ENCODE measurements around the gene SORCS2. TPM values are rescaled to one million over a fixed set of nuclear protein-coding genes. Genes with fewer than 3 reads are reported as not detected.

Gene SORCS2
- polyA plus RNA-seq, 1 donor from 2014 or later = 1.0 TPM

DNA sequence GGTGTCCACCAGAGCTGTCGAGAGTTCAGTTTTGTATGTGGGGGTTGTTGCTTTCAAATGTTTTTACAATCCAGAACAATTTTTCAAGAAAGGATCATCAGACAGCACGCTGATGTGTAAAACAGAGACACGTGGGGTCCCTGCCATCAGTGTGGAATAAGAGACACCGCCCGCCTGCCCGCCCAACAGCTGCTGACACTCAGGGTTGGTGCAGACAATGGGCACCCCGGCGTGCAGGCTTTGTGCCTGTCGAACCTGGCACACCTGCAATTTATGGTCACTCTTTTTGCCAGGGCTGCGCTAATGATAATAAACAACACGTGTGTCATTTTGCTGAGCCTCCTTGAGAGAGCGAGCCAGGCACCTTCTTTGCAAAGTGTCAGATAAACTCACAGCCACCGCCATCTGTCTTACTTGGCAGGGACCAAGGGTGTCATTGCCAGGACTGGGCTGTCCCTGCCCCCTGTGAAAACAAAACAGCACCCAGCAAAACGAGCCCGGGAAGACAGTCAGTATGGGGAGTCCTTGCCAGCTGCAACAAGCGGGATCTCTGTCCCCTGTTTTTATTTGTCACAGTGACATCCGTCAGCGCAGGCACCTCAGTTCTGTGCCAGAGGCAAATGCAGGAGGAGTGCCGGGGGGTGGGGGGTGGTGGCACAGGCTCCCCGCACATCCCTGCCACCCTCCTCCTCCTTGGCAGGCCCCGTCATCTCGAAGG, 173.3 kb downstream of the SORCS2 start:
- Histone ChIP-seq H3K9ac (ENCODE audit: low read length) (no peak overlapping the region), H3K27ac (ENCODE audit: low read length) (no peak overlapping the region), H3K4me3 (ENCODE audit: low read length) (no peak overlapping the region)

DNA sequence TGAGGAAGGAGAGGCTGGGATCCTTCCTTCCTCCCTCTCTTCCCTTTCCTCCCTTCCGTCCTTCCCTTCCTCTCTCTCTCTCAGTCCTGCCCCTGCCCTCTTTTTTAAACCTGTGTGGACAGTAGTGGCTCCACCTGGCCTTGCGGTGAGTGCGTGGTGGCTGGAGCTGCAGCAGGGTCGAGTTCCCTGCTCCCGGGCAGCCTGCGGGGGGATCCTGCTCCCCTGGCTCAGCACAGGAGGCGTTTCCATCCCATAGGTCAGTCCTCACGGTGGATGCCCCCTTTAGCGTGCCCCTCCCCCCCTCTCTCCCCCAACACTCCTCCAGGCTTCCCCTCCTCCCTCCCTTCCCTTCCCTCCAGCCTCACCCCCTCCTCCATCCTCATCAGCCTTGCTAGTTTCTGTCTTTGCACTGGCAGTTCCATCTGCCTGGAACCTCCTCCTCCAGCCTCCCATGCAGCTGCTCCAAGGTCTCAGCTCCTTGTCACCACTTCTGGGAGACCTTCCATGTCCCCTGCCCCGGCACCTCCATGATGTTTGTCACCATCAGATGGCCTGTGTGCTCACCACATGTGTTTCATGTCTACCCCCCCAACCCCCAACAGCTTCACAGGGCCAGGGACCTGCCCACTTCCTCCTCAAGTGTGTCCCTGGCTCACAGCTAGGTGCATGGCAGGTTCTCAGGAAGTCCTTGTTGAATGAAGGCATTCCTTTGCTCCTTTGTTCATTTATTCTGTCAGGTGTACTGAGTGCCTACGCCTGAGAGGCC, 174.0 kb downstream of the SORCS2 start:
- TF ChIP-seq RAD21 (conservative IDR thresholded peaks at IDR 0.05) = no peak
- no peak for TF ChIP-seq EP300 (conservative IDR thresholded peaks at IDR 0.05; ENCODE audit: poor library complexity, severe bottlenecking)
- no peak for TF ChIP-seq SMC3 (conservative IDR thresholded peaks at IDR 0.05; ENCODE audit: poor library complexity)
- TF ChIP-seq TAF1 (IDR thresholded peaks at IDR 0.05; ENCODE audit: low read depth) = no peak
- no peak for TF ChIP-seq REST (IDR thresholded peaks at IDR 0.05; ENCODE audit: borderline replicate concordance)
- no peak for TF ChIP-seq CTCF (IDR thresholded peaks at IDR 0.05; ENCODE audit: poor library complexity, severe bottlenecking)
- no peak for TF ChIP-seq POLR2AphosphoS5 (IDR thresholded peaks at IDR 0.05)
- no peak for TF ChIP-seq EZH2 (IDR thresholded peaks at IDR 0.05; ENCODE audit: borderline replicate concordance, insufficient read depth, low read length, poor library complexity, severe bottlenecking)
- TF ChIP-seq MXI1 (conservative IDR thresholded peaks at IDR 0.05; ENCODE audit: poor library complexity, severe bottlenecking) = no peak
- Histone ChIP-seq H3K36me3 (ENCODE audit: insufficient read depth, low read length) (no peaks in the 10 kb centered on the region), H3K27me3 (ENCODE audit: insufficient read depth, low read depth, low read length) (no peaks in the 10 kb centered on the region), H3K79me2 (replicated peaks; ENCODE audit: insufficient read depth, low read length) (no peaks in the 10 kb centered on the region), H2AFZ (ENCODE audit: low read depth, low read length) (no peak overlapping the region), H3K9ac (ENCODE audit: low read length) (no peak overlapping the region), H4K20me1 (ENCODE audit: insufficient read depth) (no peaks in the 10 kb centered on the region), H3F3A (ENCODE audit: insufficient read depth, low read length, poor library complexity, severe bottlenecking) (no peaks in the 10 kb centered on the region), H3K4me3 (ENCODE audit: low read length) (no peak overlapping the region), H3K27ac (ENCODE audit: low read length) (no peak overlapping the region), H3K9me2 (ENCODE audit: insufficient read depth, low read length) (no peaks in the 10 kb centered on the region), H3K9me3 (ENCODE audit: low read length) (no peaks in the 10 kb centered on the region), H3K4me2 (ENCODE audit: low read length) (no peak overlapping the region)

More for the DNA sequence above, 173.3 kb downstream of the SORCS2 start:
- no peak for TF ChIP-seq CTCF (IDR thresholded peaks at IDR 0.05; ENCODE audit: poor library complexity, severe bottlenecking)
- Histone ChIP-seq H3K9me3 (ENCODE audit: low read length) (no peaks in the 10 kb centered on the region), H3K4me2 (ENCODE audit: low read length) (no peak overlapping the region), H3K79me2 (replicated peaks; ENCODE audit: insufficient read depth, low read length) (no peaks in the 10 kb centered on the region), H2AFZ (ENCODE audit: low read depth, low read length) (no peak overlapping the region), H3K27me3 (ENCODE audit: insufficient read depth, low read depth, low read length) (no peaks in the 10 kb centered on the region), H3F3A (ENCODE audit: insufficient read depth, low read length, poor library complexity, severe bottlenecking) (no peaks in the 10 kb centered on the region), H4K20me1 (ENCODE audit: insufficient read depth) (no peaks in the 10 kb centered on the region), H3K9me2 (ENCODE audit: insufficient read depth, low read length) (no peaks in the 10 kb centered on the region), H3K36me3 (ENCODE audit: insufficient read depth, low read length) (no peaks in the 10 kb centered on the region)

Measured in neural cell (in vitro differentiated cells).